ENCODE results near the gene DLX3.

- TF ChIP-seq EZH2 (IDR thresholded peaks at IDR 0.05; ENCODE audit: low read length, unreplicated experiment) (no peak), CTCF (conservative IDR thresholded peaks at IDR 0.05; ENCODE audit: low read depth, low read length) (no peak), EZH2phosphoT487 (IDR thresholded peaks at IDR 0.05; ENCODE audit: borderline replicate concordance, low read length) (no peak)
These were observed 15.1 kb downstream of the DLX3 start for GRCh38 chr17:49979748-49980479.
